ENCODE measurements around the gene PIR.

- TF ChIP-seq CTCF (IDR thresholded peaks at IDR 0.05; ENCODE audit: extremely low read depth in 1 of 2, insufficient read depth in 1 of 2, low read depth in 1 of 2, low read length in 2 of 2) (no peak), POLR2AphosphoS5 (IDR thresholded peaks at IDR 0.05; ENCODE audit: insufficient read depth, low read depth, low read length) (no peak), EZH2 (IDR thresholded peaks at IDR 0.05; ENCODE audit: borderline replicate concordance, low read depth, low read length, severe bottlenecking) (no peak)
Measured at GRCh38 chrX:15382813-15383212, 110.3 kb downstream of the PIR start.
